ENCODE measurements around the gene C10orf90.

C10orf90 gene

GRCh38 chr10:126696684-126697083 lies 26.2 kb upstream of the C10orf90 start:
- H3K9me2 ChIP-seq (ENCODE audit: low read depth, low read length), result no peaks in the 10 kb centered on the region
- no peaks in the 10 kb centered on the region for H4K20me1 ChIP-seq (ENCODE audit: insufficient read depth, low read length)
- no peak for TF ChIP-seq EZH2 (IDR thresholded peaks at IDR 0.05; ENCODE audit: borderline replicate concordance, low read length)
- no peak for TF ChIP-seq CTCF (IDR thresholded peaks at IDR 0.05; ENCODE audit: low read length)
- no peaks in the 10 kb centered on the region for H3F3A ChIP-seq (ENCODE audit: insufficient read depth, low read length)
- no peaks in the 10 kb centered on the region for H3K9me3 ChIP-seq (ENCODE audit: low read length)
- no peaks in the 10 kb centered on the region for H3K27me3 ChIP-seq (ENCODE audit: insufficient read depth, low read length)
- H3K4me3 ChIP-seq (ENCODE audit: low read depth, low read length, poor library complexity, severe bottlenecking), result no peak overlapping the region
- H3K4me1 ChIP-seq (ENCODE audit: insufficient read depth, low read length, severe bottlenecking), result no peaks in the 10 kb centered on the region
- no peak overlapping the region for H3K4me2 ChIP-seq (ENCODE audit: low read length)
- H3K27ac ChIP-seq (ENCODE audit: low read depth, low read length, poor library complexity, severe bottlenecking), result no peak overlapping the region
- H3K9ac ChIP-seq (ENCODE audit: low read length), result no peak overlapping the region
- H2AFZ ChIP-seq (ENCODE audit: low read length), result no peak overlapping the region
- no peaks in the 10 kb centered on the region for H3K79me2 ChIP-seq (ENCODE audit: insufficient read depth, low read length)
- H3K36me3 ChIP-seq (ENCODE audit: insufficient read depth, low read length), result no peaks in the 10 kb centered on the region

- Histone ChIP-seq H3K9me3 (ENCODE audit: low read length) (no peaks in the 10 kb centered on the region), H3K36me3 (ENCODE audit: insufficient read depth, low read length) (no peaks in the 10 kb centered on the region), H3K9ac (ENCODE audit: low read length) (no peak overlapping the region), H4K20me1 (ENCODE audit: insufficient read depth, low read length) (no peaks in the 10 kb centered on the region), H3K27me3 (ENCODE audit: insufficient read depth, low read length) (no peaks in the 10 kb centered on the region), H3K9me2 (ENCODE audit: low read depth, low read length) (no peaks in the 10 kb centered on the region), H2AFZ (ENCODE audit: low read length) (no peak overlapping the region), H3K4me1 (ENCODE audit: insufficient read depth, low read length, severe bottlenecking) (no peaks in the 10 kb centered on the region), H3F3A (ENCODE audit: insufficient read depth, low read length) (no peaks in the 10 kb centered on the region), H3K79me2 (ENCODE audit: insufficient read depth, low read length) (no peaks in the 10 kb centered on the region), H3K4me3 (ENCODE audit: low read depth, low read length, poor library complexity, severe bottlenecking) (no peak overlapping the region), H3K27ac (ENCODE audit: low read depth, low read length, poor library complexity, severe bottlenecking) (no peak overlapping the region), H3K4me2 (ENCODE audit: low read length) (no peak overlapping the region)
- TF ChIP-seq EZH2 (IDR thresholded peaks at IDR 0.05; ENCODE audit: borderline replicate concordance, low read length) (no peak), CTCF (IDR thresholded peaks at IDR 0.05; ENCODE audit: low read length) (no peak)
Observed at GRCh38 chr10:126691456-126691855, 21.0 kb upstream of the C10orf90 start.

- no peak overlapping the region for H3K4me3 ChIP-seq (ENCODE audit: low read depth, low read length, poor library complexity, severe bottlenecking)
- H3K4me1 ChIP-seq (ENCODE audit: insufficient read depth, low read length, severe bottlenecking), result no peaks in the 10 kb centered on the region
- TF ChIP-seq EZH2 (IDR thresholded peaks at IDR 0.05; ENCODE audit: borderline replicate concordance, low read length) (no peak), CTCF (IDR thresholded peaks at IDR 0.05; ENCODE audit: low read length) (no peak)
- no peak overlapping the region for H2AFZ ChIP-seq (ENCODE audit: low read length)
- no peak overlapping the region for H3K9ac ChIP-seq (ENCODE audit: low read length)
- H3K9me3 ChIP-seq (ENCODE audit: low read length), result no peaks in the 10 kb centered on the region
- H3F3A ChIP-seq (ENCODE audit: insufficient read depth, low read length), result no peaks in the 10 kb centered on the region
- H3K27ac ChIP-seq (ENCODE audit: low read depth, low read length, poor library complexity, severe bottlenecking), result no peak overlapping the region
- no peaks in the 10 kb centered on the region for H3K9me2 ChIP-seq (ENCODE audit: low read depth, low read length)
- no peaks in the 10 kb centered on the region for H3K36me3 ChIP-seq (ENCODE audit: insufficient read depth, low read length)
- H3K4me2 ChIP-seq (ENCODE audit: low read length), result no peak overlapping the region
- H3K79me2 ChIP-seq (ENCODE audit: insufficient read depth, low read length), result no peaks in the 10 kb centered on the region
- H4K20me1 ChIP-seq (ENCODE audit: insufficient read depth, low read length), result no peaks in the 10 kb centered on the region
- H3K27me3 ChIP-seq (ENCODE audit: insufficient read depth, low read length), result no peaks in the 10 kb centered on the region
Observed at GRCh38 chr10:126690534-126690933, 20.0 kb upstream of the C10orf90 start.
